ENCODE results near the gene NTSR2.

The NTSR2 gene

GRCh38 chr2:11680182-11680900 is 10.3 kb upstream of the NTSR2 start:
- H3K4me3 ChIP-seq = no peak overlapping the region

GRCh38 chr2:11679486-11680181 is 9.6 kb upstream of the NTSR2 start:
- no peaks in the 10 kb centered on the region for H3K27me3 ChIP-seq
- H3K9ac ChIP-seq = no peak overlapping the region
- H3K4me2 ChIP-seq = no peak overlapping the region
- H3K36me3 ChIP-seq = no peaks in the 10 kb centered on the region
- H3K4me3 ChIP-seq = no peak overlapping the region
- H4K20me1 ChIP-seq = no peaks in the 10 kb centered on the region
- peaks cover 11% of the 10 kb centered on the region for H3K4me1 ChIP-seq
- H3K27ac ChIP-seq = no peak overlapping the region
- no peaks in the 10 kb centered on the region for H3K9me3 ChIP-seq
- no peak for TF ChIP-seq Cebpa-rat (IDR thresholded peaks at IDR 0.05)

More at GRCh38 chr2:11680182-11680900, 10.3 kb upstream of the NTSR2 start:
- H3K9me3 ChIP-seq = no peaks in the 10 kb centered on the region
- peaks cover 11% of the 10 kb centered on the region for H3K4me1 ChIP-seq
- no peak overlapping the region for H3K27ac ChIP-seq
- no peak overlapping the region for H3K4me2 ChIP-seq
- H3K27me3 ChIP-seq = no peaks in the 10 kb centered on the region
- H4K20me1 ChIP-seq = no peaks in the 10 kb centered on the region
- no peaks in the 10 kb centered on the region for H3K36me3 ChIP-seq
- no peak overlapping the region for H3K9ac ChIP-seq
- TF ChIP-seq Cebpa-rat (IDR thresholded peaks at IDR 0.05) = no peak

- H3K4me2 ChIP-seq = no peak overlapping the region
- TF ChIP-seq Cebpa-rat (IDR thresholded peaks at IDR 0.05) = no peak
- peaks cover 11% of the 10 kb centered on the region for H3K4me1 ChIP-seq
- H3K9ac ChIP-seq = no peak overlapping the region
- no peaks in the 10 kb centered on the region for H3K27me3 ChIP-seq
- H3K4me3 ChIP-seq = no peak overlapping the region
- H3K27ac ChIP-seq = no peak overlapping the region
- no peaks in the 10 kb centered on the region for H3K36me3 ChIP-seq
- H4K20me1 ChIP-seq = no peaks in the 10 kb centered on the region
- H3K9me3 ChIP-seq = no peaks in the 10 kb centered on the region
Observed at GRCh38 chr2:11679016-11679415, 9.0 kb upstream of the NTSR2 start.

- H3K9ac ChIP-seq = no peak overlapping the region
- no peak overlapping the region for H3K27ac ChIP-seq
- H3K36me3 ChIP-seq = no peaks in the 10 kb centered on the region
- peaks cover 11% of the 10 kb centered on the region for H3K4me1 ChIP-seq
- no peaks in the 10 kb centered on the region for H4K20me1 ChIP-seq
- no peak for TF ChIP-seq Cebpa-rat (IDR thresholded peaks at IDR 0.05)
- H3K9me3 ChIP-seq = no peaks in the 10 kb centered on the region
- no peak overlapping the region for H3K4me3 ChIP-seq
- H3K27me3 ChIP-seq = no peaks in the 10 kb centered on the region
- H3K4me2 ChIP-seq = no peak overlapping the region
Observed at GRCh38 chr2:11678306-11678960, 8.4 kb upstream of the NTSR2 start.

- H3K36me3 ChIP-seq = no peaks in the 10 kb centered on the region
- no peak for TF ChIP-seq Cebpa-rat (IDR thresholded peaks at IDR 0.05)
- no peaks in the 10 kb centered on the region for H4K20me1 ChIP-seq
- no peak overlapping the region for H3K27ac ChIP-seq
- H3K9me3 ChIP-seq = no peaks in the 10 kb centered on the region
- H3K4me3 ChIP-seq = no peak overlapping the region
- peaks cover 13% of the 10 kb centered on the region for H3K4me1 ChIP-seq
- no peak overlapping the region for H3K9ac ChIP-seq
- H3K4me2 ChIP-seq = no peak overlapping the region
- H3K27me3 ChIP-seq = no peaks in the 10 kb centered on the region
Observed at GRCh38 chr2:11677136-11678055, 7.4 kb upstream of the NTSR2 start.

DNA sequence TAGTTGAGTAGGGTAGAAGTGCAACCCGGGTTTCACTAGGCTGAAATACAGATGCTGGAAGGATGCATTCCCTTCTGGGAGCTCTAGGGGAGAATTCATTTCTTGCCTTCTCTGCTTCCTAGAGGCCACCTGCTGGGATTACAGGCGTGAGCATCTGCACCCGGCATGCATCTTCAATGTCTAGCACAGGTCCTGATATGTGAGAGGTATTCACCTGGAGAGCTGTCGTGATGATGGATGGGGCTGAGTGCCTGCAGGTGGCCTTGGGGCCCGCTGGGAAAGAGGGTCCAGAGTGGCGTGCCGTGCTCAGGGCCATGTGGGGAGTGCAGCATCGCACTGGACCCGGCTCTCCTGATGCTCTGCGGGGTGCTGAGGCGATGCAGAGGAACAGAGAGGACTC is 6.6 kb upstream of the NTSR2 start:
- peaks cover 11% of the 10 kb centered on the region for H3K4me1 ChIP-seq
- no peak overlapping the region for H3K9ac ChIP-seq
- TF ChIP-seq Cebpa-rat (IDR thresholded peaks at IDR 0.05) = no peak
- H3K4me3 ChIP-seq = no peak overlapping the region
- no peaks in the 10 kb centered on the region for H3K27me3 ChIP-seq
- no peak overlapping the region for H3K4me2 ChIP-seq
- no peaks in the 10 kb centered on the region for H4K20me1 ChIP-seq
- H3K27ac ChIP-seq = no peak overlapping the region
- H3K36me3 ChIP-seq = no peaks in the 10 kb centered on the region
- no peaks in the 10 kb centered on the region for H3K9me3 ChIP-seq

DNA sequence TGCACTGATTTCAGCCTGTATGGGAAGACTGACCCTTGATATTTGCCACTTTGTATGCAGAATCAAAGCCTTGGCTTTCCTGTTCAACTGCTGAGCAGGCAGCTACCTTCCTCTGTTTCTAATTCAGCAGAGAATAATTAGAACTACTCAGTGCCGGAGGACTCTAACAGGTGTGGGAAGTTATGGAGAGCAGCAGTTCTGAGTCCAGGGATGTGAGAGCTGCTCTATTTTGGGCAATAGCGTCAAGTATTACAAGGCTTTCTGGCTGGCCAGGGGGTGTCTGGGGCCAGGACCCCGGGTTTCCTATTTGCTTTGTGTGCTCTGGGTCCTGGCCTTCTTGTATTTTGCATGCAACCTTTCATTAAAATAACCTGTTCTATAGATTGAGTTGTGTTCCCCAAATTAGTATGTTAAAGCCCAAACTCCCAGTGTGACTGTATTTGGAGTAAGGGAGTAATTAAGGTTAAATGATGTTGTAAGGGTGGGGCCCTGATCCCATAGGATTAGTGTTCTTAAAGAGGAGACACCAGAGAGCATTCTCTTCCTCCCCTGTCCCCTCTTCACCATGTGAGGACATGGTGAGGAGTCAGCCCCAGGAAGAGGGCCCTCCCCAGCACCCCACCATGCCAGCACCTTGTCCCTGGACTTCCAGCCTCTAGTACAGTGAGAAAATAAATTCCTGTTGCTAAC is 5.6 kb upstream of the NTSR2 start:
- Histone ChIP-seq H3K9me3 (no peaks in the 10 kb centered on the region), H4K20me1 (no peaks in the 10 kb centered on the region), H3K27me3 (no peaks in the 10 kb centered on the region), H3K4me3 (no peak overlapping the region), H3K27ac (no peak overlapping the region), H3K4me2 (no peak overlapping the region), H3K36me3 (no peaks in the 10 kb centered on the region), H3K9ac (no peak overlapping the region), H3K4me1 (peaks cover 11% of the 10 kb centered on the region)
- TF ChIP-seq Cebpa-rat (IDR thresholded peaks at IDR 0.05) = no peak

DNA sequence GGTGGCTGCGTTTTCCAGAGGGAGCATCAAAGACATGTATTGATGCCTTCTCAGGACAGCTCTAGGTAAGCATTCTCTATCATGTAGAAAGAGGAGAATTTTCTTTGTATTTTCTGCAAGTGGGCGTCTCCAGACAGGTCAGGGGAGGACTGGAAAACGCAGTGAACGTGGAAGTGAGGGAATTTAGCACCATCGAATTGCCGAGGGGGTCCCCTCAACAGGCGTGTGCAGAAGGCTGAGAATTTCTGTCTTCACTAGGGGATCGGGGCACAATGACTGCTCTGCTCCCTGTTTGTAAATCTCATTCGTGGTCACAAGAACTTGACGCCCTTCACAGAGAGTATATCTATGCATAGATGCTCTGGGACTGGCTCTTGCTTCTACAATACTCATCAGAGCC is 5.0 kb upstream of the NTSR2 start:
- H3K27me3 ChIP-seq = no peaks in the 10 kb centered on the region
- no peak overlapping the region for H3K27ac ChIP-seq
- H3K36me3 ChIP-seq = no peaks in the 10 kb centered on the region
- TF ChIP-seq Cebpa-rat (IDR thresholded peaks at IDR 0.05) = no peak
- no peaks in the 10 kb centered on the region for H4K20me1 ChIP-seq
- H3K9ac ChIP-seq = no peak overlapping the region
- H3K4me2 ChIP-seq = no peak overlapping the region
- no peak overlapping the region for H3K4me3 ChIP-seq
- H3K4me1 ChIP-seq = peaks cover 11% of the 10 kb centered on the region
- H3K9me3 ChIP-seq = peaks cover 6% of the 10 kb centered on the region

DNA sequence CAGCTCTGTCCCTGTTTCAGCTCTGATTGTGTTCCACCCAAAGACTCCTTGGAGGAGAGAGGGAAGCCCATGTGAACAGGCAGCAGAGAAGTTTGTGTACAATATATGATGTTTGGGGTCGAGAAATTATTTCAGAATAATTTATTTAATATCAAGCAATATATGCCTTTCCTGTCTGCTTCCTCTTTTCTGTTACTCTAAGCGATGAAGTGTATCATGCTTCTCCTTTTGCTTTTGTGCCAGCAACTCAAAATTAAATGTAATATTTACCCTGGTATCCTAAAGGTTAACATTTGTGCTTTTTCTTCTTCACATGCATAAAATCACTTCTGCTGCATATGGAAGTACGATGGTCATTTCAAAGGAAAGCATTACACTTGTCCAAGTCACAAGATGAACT is 2.4 kb upstream of the NTSR2 start:
- no peak for TF ChIP-seq Cebpa-rat (IDR thresholded peaks at IDR 0.05)
- Histone ChIP-seq H3K36me3 (no peaks in the 10 kb centered on the region), H3K4me2 (peak overlapping the region; percentile 24), H4K20me1 (no peaks in the 10 kb centered on the region), H3K4me3 (no peak overlapping the region), H3K27me3 (no peaks in the 10 kb centered on the region), H3K9ac (no peak overlapping the region), H3K4me1 (peaks cover 11% of the 10 kb centered on the region), H3K27ac (no peak overlapping the region), H3K9me3 (peaks cover 12% of the 10 kb centered on the region)

All from BLaER1 (cell line).